ENCODE results near the gene SIVA1.

SIVA1 gene

DNA sequence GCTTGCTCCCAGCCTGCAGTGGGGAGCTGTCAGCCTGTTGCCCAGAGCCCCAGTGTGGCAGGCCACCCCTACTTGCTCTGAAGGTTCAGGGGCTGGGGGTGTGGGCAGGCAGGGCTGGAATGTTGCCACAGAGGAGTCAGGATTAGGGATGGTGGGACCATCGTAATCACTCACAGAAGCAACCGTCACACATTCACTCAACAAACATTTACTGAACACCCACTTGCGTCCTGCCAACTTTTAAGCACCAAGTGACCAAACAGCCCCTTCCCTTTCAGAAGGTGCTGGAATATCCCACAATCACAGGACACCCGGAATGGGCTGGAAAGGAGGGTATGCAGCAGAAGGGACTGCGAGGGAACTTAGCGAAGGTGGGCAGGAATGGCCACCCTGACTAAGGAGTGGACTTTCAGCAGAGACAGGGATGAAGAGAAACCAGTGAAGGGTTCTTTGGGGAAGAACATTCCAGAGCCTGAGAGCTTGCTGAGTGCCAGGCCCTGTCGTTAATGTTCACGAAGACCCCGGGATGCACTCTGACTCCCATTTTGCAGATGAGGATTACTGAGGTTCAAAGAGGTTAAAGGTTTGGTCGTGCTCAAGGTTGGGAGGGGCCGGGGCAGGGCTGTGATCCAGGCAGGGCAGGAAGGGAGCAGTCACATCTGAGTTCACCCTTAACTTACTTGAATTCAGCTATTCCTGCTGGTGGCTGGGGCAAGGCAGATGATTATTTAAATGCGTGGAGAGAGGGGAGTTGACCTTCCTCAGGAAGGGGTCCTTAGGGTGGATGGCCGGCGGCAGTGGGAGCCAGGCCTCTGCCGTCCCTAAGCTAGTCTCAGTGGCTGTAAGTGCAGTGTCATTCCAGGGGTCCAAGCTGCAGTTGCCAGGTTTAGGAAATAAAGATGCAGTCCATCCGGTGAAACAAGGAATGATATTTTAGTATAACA, 45.6 kb downstream of the SIVA1 start:
- peak overlapping the region in 1 of 2 donors; percentile 18 for H3K4me3 Mint-ChIP-seq
- ATAC-seq (replicated peaks): no peak
- peaks cover 0 to 2% of the 10 kb centered on the region in 2 donors for H3K36me3 Mint-ChIP-seq
- peaks cover 24 to 56% of the 10 kb centered on the region in 2 donors for H3K4me1 Mint-ChIP-seq
- no peak for DNase-seq
- no peak overlapping the region for H3K27ac Mint-ChIP-seq
- H3K9me3 Mint-ChIP-seq: no peaks in the 10 kb centered on the region
- no peaks in the 10 kb centered on the region for H3K27me3 Mint-ChIP-seq

DNA sequence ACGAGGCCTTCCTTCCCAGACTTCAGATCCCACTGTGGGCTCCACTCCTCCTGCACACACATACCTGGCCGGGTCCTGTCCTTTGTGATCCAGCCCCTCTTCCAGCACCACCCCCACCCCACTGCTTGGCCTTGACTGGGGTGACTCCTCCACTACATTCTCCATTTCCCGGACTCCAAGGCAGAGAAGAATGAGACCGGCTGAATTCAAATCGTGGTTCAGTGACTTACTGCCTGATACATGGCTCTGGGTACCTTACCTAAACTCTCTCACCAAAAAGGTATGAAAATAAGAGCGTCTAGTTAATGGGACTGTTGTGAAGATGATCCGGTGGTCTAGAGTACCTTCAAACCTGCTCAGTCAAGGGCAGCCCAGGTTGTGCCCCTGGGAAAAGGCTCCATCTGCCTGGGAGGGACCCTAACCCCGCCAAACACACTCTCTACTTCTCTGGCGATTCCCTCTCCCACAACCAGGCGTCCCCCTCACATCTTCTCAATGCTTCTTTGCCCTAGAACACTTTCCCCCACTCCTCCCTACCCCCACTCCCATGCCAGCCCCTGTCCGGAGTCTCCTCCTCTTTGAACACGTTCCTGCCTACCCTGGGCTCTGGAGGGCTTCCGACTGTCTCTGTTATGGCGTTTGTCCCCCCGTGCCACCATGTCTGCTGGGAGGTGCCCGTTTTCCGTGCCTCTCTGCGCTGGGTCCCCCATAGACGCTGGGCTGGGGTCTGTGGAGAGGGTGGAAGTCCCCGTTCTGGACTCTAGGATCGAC, 46.5 kb downstream of the SIVA1 start:
- H3K4me3 Mint-ChIP-seq: peak overlapping the region; percentile 52 to 66
- H3K27ac Mint-ChIP-seq: peak overlapping the region; percentile 60
- H3K9me3 Mint-ChIP-seq: no peaks in the 10 kb centered on the region
- DNase-seq: no peak
- H3K36me3 Mint-ChIP-seq: peaks cover 0 to 2% of the 10 kb centered on the region in 2 donors
- H3K4me1 Mint-ChIP-seq: peaks cover 27 to 56% of the 10 kb centered on the region in 2 donors
- H3K27me3 Mint-ChIP-seq: no peaks in the 10 kb centered on the region
- no peak for ATAC-seq (replicated peaks)

DNA sequence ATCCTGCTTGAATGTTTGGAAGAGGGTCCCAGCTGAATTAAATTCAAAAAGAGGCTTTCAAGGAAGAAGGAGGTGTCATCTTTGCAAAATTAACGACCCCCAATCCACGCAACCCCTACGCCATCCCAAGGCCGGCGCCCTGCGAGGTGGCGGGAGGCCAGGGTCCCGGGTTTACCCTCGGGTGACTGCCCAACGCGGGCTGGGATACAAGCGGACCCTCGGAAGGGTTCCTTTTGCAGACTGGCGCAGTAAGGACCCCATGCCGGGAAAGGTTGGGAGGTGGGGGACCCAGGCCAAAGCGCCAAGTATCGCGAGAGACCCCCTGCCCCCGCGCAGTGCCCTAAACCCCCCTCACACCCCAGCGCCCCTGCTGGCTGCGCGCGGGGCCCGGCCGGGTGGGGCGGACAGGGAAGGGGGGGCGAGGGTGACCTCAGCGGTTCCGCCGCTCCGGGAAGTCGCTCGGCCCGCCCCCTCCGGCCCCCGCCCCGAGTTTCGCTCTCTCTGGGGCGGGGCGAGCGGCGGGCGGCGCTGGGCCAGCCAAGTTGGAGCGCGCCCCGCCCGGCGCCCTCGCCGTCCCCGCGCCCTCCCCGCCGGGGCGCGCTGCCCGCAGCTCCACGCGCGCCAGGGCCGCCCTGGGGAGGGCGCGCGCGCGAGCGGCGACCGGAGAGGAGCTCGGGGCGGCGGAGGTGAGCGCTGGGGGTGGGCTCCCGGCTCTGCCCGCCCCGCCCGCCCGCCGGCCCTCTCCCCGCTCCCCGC, 47.2 kb downstream of the SIVA1 start:
- DNase-seq: peak; percentile 37

DNA sequence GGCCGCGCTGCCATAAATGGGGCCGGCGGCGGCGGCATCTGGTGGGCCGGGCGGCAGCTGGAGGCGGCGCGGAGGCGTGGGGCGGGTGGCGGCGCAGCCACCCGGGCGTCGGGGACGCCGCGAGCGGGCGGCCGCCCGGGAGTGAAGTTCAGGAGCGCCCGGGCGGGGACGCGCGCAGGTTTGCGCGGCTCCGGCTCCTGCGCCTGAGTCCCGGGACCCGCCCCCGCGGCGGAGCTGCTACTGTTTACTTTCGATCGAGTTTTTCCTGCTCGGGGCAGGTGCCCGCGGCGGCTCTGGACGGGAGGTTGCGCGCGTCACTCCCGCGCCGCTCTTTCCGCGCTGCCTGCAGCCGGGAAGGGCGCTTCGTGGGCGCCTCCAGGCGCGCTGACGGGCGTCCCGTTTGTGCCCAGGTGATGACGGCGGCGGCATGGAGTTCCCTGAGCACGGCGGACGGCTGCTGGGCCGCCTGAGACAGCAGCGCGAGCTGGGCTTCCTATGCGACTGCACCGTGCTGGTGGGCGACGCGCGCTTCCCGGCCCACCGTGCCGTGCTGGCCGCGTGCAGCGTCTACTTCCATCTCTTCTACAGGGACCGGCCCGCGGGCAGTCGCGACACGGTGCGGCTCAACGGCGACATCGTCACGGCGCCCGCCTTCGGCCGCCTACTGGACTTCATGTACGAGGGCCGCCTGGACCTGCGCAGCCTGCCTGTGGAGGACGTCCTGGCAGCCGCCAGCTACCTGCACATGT, 48.0 kb downstream of the SIVA1 start, which contains the start of gene ZBTB42:
TSS of gene ZBTB42 (plus strand) at position 331 of the 749 bp plus-strand sequence. CDS start at position 428, 97 bp downstream.
- Mint-ChIP-seq H3K9me3 (no peaks in the 10 kb centered on the region), H3K4me1 (peaks cover 30 to 57% of the 10 kb centered on the region in 2 donors), H3K27ac (peak within 1 kb of the TSS; percentile 76), H3K36me3 (peaks cover 0 to 2% of the 10 kb centered on the region in 2 donors), H3K4me3 (peak within 1 kb of the TSS; percentile 89 to 90), H3K27me3 (no peaks in the 10 kb centered on the region)
- DNase-seq (no peak), ATAC-seq (replicated peaks) (peak; percentile 30 to 43)

More for the DNA sequence above, 47.2 kb downstream of the SIVA1 start:
- peaks cover 0 to 2% of the 10 kb centered on the region in 2 donors for H3K36me3 Mint-ChIP-seq
- peak overlapping the region; percentile 17 for H3K27ac Mint-ChIP-seq
- ATAC-seq (replicated peaks): peak; percentile 63 to 71
- no peaks in the 10 kb centered on the region for H3K27me3 Mint-ChIP-seq
- H3K4me3 Mint-ChIP-seq: peak overlapping the region; percentile 52 to 66
- H3K4me1 Mint-ChIP-seq: peaks cover 31 to 59% of the 10 kb centered on the region in 2 donors
- H3K9me3 Mint-ChIP-seq: no peaks in the 10 kb centered on the region

DNA sequence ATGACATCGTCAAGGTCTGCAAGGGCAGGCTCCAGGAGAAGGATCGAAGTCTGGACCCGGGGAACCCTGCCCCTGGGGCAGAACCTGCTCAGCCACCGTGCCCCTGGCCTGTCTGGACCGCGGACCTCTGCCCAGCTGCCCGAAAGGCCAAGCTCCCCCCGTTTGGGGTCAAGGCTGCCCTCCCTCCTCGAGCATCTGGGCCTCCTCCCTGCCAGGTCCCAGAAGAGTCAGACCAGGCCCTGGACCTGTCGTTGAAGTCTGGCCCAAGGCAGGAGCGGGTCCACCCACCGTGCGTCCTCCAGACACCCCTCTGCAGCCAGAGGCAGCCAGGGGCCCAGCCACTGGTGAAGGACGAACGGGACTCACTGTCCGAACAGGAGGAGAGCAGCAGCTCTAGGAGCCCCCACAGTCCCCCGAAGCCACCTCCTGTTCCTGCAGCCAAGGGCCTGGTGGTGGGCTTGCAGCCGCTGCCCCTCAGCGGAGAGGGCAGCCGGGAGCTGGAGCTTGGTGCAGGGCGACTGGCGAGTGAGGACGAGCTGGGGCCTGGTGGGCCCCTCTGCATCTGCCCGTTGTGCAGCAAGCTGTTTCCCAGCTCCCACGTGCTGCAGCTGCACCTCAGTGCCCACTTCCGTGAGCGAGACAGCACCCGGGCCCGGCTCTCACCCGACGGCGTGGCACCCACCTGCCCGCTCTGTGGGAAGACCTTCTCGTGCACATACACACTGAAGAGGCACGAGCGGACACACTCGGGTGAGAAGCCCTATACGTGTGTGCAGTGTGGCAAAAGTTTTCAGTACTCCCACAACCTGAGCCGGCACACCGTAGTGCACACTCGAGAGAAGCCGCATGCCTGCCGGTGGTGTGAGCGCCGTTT, 48.8 kb downstream of the SIVA1 start:
- ATAC-seq (replicated peaks): no peak
- H3K4me1 Mint-ChIP-seq: peaks cover 32 to 54% of the 10 kb centered on the region in 2 donors
- H3K4me3 Mint-ChIP-seq: peak overlapping the region; percentile 89 to 90

DNA sequence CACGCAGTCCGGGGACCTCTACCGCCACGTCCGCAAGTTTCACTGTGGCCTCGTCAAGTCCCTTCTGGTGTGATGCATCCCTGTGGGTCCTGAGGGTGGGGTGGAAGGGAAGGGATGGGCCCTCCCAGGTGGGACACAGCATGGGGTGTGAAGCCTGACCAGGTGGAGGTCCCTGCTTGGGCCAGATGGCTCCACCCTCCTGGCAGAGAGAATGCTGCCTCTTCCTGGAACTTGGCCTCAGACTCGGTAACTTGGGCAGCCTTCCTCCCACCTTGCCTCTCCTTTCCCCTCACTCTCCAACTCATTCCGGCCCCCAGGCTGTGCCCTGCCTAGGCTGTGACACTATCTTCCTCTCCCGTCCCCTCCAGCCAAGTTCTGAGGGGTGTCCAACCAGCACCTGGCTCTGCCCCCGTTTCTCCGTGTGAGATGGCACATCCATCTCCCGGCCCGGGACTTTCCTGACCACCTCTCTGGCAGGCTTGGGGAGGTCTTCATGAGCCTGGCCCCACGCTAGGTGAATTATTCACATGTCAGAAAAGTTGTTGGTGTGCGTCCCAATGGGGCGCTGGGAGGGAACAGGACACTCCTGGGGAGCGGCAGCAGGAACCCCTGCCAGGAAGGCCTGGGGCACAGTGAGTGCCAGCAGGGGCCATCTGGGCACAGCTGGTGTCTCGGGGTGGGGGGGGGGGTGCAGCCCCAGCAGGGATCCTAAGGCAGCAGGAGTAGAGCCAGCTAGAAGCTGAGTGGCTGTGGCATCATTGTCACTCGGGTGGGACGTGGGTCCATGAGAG, 49.6 kb downstream of the SIVA1 start:
- DNase-seq (no peak), ATAC-seq (replicated peaks) (no peak)
- Mint-ChIP-seq H3K9me3 (no peaks in the 10 kb centered on the region), H3K27me3 (peaks cover 0 to 7% of the 10 kb centered on the region in 2 donors), H3K4me1 (peaks cover 30 to 55% of the 10 kb centered on the region in 2 donors), H3K4me3 (peak overlapping the region in 1 of 2 donors; percentile 13), H3K27ac (no peak overlapping the region), H3K36me3 (peaks cover 0 to 2% of the 10 kb centered on the region in 2 donors)

More for the DNA sequence above, 48.8 kb downstream of the SIVA1 start:
- H3K36me3 Mint-ChIP-seq: peaks cover 0 to 2% of the 10 kb centered on the region in 2 donors
- H3K9me3 Mint-ChIP-seq: no peaks in the 10 kb centered on the region
- H3K27ac Mint-ChIP-seq: peak overlapping the region; percentile 76
- peaks cover 0 to 6% of the 10 kb centered on the region in 2 donors for H3K27me3 Mint-ChIP-seq
- DNase-seq: no peak

DNA sequence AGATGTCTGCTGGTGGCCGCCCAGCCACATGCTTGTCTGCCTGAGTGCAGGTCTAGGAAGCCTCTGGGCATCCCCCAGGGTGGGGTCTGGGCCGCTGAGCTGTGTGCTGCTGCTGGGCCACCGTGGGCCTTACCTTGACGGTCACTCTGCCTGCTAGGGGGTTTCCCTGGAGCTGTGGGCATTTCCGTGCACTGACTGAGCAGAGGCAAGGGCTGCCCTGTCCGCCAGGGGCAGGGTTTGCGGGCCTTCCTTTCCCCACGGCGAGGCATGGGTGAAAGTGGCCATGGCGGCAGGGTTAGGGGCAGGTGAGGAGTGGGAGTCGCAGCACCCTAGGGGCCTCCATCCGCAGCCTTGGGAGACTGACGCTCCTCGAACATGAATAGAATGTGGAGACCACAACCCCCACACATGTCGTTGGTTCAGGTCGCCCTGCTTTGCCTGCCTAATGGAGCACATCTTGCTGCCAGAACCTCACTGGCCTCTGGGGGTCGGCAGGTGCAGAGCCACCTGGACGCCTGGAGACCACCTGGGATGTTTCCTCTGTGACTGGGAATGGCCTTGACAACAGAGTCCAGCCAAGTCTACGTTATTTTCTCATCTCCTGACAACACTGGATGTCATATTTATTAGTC, 50.4 kb downstream of the SIVA1 start:
- ATAC-seq (replicated peaks) (no peak), DNase-seq (no peak)
- no peaks in the 10 kb centered on the region for H3K36me3 Mint-ChIP-seq
- H3K9me3 Mint-ChIP-seq: no peaks in the 10 kb centered on the region
- peaks cover 27 to 48% of the 10 kb centered on the region in 2 donors for H3K4me1 Mint-ChIP-seq
- no peak overlapping the region for H3K4me3 Mint-ChIP-seq
- peaks cover 0 to 7% of the 10 kb centered on the region in 2 donors for H3K27me3 Mint-ChIP-seq
- H3K27ac Mint-ChIP-seq: no peak overlapping the region

DNA sequence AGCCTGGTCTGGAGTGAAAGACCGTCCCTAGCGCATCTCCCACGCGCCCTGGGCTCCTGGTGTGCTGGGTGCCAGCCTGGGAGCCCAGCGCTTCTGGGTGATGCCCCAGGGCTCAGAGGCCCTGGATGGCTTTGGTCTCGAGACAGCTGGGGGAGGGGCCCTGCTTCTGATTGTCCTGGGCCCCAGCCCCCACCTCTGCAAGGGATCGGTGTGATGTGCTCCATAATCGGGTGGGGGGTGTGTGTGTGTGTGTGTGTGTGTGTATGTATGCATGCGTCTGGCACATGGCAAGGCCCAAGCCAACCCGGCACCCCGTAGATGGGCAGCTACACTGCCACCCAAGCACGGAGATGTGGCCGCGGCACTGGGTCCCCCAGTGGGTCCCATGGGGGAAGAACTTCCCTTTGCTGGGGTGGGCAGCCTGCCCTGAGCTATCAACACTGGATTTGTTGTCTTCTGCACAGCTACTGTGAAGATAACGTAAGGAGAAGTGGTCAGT, 51.0 kb downstream of the SIVA1 start:
- DNase-seq (no peak), ATAC-seq (replicated peaks) (no peak)
- no peaks in the 10 kb centered on the region for H3K36me3 Mint-ChIP-seq
- peaks cover 27 to 48% of the 10 kb centered on the region in 2 donors for H3K4me1 Mint-ChIP-seq
- no peak overlapping the region for H3K27ac Mint-ChIP-seq
- H3K9me3 Mint-ChIP-seq: no peaks in the 10 kb centered on the region
- no peak overlapping the region for H3K4me3 Mint-ChIP-seq
- peaks cover 0 to 7% of the 10 kb centered on the region in 2 donors for H3K27me3 Mint-ChIP-seq

DNA sequence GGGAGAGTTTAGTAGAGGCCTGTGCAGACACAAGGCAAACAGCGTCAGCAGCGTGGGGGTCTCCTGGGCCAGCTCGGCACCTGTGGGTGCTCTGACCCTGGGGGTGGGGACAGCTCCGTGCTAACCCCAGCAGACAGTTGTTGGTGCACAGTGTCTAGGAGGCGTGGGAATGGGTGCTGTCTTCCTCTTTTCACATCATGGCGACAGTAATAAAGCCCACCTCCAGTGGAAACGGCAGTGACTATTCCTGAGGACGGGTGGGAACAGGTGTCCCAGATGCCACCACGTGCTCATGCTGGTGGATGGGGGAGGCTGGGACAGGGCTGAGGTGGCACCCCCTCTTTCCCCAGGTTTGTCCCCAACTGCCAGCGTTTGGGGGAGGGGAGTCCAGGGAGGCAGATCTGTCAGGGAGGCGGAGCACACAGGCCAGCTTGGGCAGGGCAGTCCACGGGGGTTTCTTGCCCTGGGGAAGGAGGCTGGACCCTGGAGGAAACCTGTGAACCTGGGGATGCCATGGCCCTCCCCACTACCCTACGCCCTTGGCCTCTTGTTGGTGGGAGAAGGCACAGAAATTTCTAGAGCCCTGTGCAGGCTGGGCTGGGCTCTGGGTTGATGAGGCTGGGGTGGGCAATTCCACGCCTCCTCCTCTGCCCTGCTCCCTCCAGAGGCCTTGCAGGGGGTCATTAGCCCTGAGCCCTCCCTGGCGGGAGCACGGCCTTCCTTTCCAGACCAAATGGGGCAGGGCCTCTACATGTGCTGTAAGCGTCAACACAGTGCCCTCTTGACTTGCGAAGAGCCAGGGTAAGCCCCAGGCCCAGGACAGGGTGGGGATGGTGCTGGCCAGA, 51.8 kb downstream of the SIVA1 start:
- no peak for ATAC-seq (replicated peaks)
- Mint-ChIP-seq H3K27ac (no peak overlapping the region), H3K36me3 (no peaks in the 10 kb centered on the region), H3K9me3 (no peaks in the 10 kb centered on the region), H3K4me3 (no peak overlapping the region), H3K27me3 (peaks cover 0 to 7% of the 10 kb centered on the region in 2 donors), H3K4me1 (peaks cover 24 to 41% of the 10 kb centered on the region in 2 donors)
- no peak for DNase-seq

DNA sequence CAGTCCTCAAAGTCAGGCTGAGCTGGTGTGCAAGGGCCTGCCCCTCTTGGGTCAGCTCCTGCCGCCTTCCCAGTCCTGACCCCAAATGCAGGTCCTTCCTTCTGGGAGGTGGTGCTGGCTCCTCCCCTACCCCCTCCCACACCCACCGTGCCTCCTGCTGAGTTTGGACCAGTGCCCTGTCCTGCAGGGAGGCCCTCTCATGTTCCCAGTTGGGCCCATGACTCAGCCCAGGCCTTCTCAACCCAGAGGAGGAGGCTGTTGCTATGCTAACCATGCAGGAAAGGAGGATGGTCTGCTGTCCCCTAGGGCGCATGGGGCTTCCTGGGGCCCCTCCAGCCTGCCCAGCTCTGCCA, 52.4 kb downstream of the SIVA1 start:
- no peak for ATAC-seq (replicated peaks)
- Mint-ChIP-seq H3K9me3 (no peaks in the 10 kb centered on the region), H3K27ac (no peak overlapping the region), H3K4me3 (no peak overlapping the region), H3K27me3 (peaks cover 0 to 7% of the 10 kb centered on the region in 2 donors), H3K4me1 (peaks cover 22 to 38% of the 10 kb centered on the region in 2 donors), H3K36me3 (no peaks in the 10 kb centered on the region)
- no peak for DNase-seq

Data from stimulated activated naive B cell treated with anti-CD40 and anti-IgM and Interleukin-4, amounts not matched to agents 10 μg/mL and 1 μg/mL and 100 μg/mL, for 72 hours (primary cell).